GM23338 (cell line): ENCODE measurements around the gene CLEC5A.

Experiments
- EZH2 ChIP-seq: fragments of 200-600 bp; sonication (generic); IDR thresholded peaks from one replicate; pipeline ENCODE4 v1.8.0; 2017; ENCODE audit warnings: antibody characterized with exemption, mild to moderate bottlenecking, low read depth; ENCODE audit not compliant: unreplicated experiment
- JUNB ChIP-seq: IDR thresholded peaks from one replicate; pipeline ENCODE4 v1.6.1; 2016; ENCODE audit warnings: antibody characterized with exemption; ENCODE audit not compliant: unreplicated experiment
- POLR2AphosphoS5 ChIP-seq: IDR thresholded peaks from 2 replicates; pipeline ENCODE4 v1.6.1; 2016; ENCODE audit warnings: antibody characterized with exemption, low read depth
- TF ChIP-seq, protein P1 (sequence below), 2 experiments: fragments of 200-600 bp in 1 of 2; sonication (generic) in 1 of 2; conservative IDR thresholded peaks; 2 replicates each; pipeline versions ENCODE4 v1.5.1 to v1.6.1; 2016 to 2017; ENCODE audit warnings: antibody characterized with exemption in 2 of 2, low read depth in 2 of 2, mild to moderate bottlenecking in 2 of 2, moderate library complexity in 1 of 2
- TF ChIP-seq, protein P2 (sequence below): IDR thresholded peaks from one replicate; pipeline ENCODE4 v1.6.1; 2018; ENCODE audit warnings: antibody characterized with exemption; ENCODE audit not compliant: unreplicated experiment

DNA sequence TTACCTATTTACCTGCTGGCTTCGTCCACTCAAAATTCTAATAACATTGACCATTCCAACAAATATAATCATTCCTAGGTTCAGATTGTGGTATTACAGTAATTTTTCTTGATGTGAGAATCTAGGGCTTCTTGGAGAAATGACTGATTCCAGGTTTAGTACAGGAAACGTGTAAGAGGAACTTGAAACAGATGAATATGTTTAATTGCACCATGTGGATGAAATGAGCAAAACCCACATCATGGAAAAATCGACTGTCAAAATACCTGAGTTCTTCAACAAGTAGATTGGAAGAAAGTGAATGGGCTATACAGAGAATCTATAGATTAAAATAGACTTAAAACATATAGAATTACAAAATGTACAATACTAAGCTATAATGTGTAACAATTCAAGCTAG lies 55.4 kb downstream of the CLEC5A start:
- TF ChIP-seq EZH2 (no peak), POLR2AphosphoS5 (no peak), JUNB (no peak)
- TF ChIP-seq, protein P1, sequence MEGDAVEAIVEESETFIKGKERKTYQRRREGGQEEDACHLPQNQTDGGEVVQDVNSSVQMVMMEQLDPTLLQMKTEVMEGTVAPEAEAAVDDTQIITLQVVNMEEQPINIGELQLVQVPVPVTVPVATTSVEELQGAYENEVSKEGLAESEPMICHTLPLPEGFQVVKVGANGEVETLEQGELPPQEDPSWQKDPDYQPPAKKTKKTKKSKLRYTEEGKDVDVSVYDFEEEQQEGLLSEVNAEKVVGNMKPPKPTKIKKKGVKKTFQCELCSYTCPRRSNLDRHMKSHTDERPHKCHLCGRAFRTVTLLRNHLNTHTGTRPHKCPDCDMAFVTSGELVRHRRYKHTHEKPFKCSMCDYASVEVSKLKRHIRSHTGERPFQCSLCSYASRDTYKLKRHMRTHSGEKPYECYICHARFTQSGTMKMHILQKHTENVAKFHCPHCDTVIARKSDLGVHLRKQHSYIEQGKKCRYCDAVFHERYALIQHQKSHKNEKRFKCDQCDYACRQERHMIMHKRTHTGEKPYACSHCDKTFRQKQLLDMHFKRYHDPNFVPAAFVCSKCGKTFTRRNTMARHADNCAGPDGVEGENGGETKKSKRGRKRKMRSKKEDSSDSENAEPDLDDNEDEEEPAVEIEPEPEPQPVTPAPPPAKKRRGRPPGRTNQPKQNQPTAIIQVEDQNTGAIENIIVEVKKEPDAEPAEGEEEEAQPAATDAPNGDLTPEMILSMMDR (conservative IDR thresholded peaks at IDR 0.05; ENCODE audit: low read depth in 2 of 2) = no peak
- TF ChIP-seq, protein P2, sequence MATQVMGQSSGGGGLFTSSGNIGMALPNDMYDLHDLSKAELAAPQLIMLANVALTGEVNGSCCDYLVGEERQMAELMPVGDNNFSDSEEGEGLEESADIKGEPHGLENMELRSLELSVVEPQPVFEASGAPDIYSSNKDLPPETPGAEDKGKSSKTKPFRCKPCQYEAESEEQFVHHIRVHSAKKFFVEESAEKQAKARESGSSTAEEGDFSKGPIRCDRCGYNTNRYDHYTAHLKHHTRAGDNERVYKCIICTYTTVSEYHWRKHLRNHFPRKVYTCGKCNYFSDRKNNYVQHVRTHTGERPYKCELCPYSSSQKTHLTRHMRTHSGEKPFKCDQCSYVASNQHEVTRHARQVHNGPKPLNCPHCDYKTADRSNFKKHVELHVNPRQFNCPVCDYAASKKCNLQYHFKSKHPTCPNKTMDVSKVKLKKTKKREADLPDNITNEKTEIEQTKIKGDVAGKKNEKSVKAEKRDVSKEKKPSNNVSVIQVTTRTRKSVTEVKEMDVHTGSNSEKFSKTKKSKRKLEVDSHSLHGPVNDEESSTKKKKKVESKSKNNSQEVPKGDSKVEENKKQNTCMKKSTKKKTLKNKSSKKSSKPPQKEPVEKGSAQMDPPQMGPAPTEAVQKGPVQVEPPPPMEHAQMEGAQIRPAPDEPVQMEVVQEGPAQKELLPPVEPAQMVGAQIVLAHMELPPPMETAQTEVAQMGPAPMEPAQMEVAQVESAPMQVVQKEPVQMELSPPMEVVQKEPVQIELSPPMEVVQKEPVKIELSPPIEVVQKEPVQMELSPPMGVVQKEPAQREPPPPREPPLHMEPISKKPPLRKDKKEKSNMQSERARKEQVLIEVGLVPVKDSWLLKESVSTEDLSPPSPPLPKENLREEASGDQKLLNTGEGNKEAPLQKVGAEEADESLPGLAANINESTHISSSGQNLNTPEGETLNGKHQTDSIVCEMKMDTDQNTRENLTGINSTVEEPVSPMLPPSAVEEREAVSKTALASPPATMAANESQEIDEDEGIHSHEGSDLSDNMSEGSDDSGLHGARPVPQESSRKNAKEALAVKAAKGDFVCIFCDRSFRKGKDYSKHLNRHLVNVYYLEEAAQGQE = no peak
